Measurements from ENCODE around the gene NEK8.

- TF ChIP-seq POLR2A (IDR thresholded peaks at IDR 0.05) (no peak), CTCF (IDR thresholded peaks at IDR 0.05) (no peak)
Measured at GRCh38 chr17:28735242-28735722, 6.7 kb downstream of the NEK8 start.

All from body of pancreas (tissue), 4 donors.